Fibroblast of upper back skin (primary cell): ENCODE results near the gene PCDH7.

Experiments used
- DNase-seq: peaks from one replicate; pipeline ENCODE4 v3.0.0-alpha.2; 2013

Gene PCDH7

DNA sequence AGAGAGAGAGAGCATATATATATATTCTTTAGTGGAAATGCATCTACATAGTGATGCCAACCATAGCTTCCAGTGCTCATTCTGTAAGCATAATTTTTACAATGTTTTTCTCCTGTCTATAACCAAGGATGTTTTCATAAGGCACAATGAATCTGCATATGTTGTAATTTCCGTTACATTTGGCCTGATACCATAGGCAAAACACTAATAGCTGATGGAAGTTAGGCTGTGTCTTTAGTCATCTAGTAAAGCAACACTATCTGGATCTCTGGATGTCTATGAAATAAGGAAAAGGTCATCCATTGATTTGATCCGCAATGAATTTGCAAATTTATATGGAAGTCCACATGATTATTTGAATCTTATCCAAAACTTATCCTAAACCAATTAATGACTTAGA lies 8.1 kb downstream of the PCDH7 start:
- DNase-seq: no peak

DNA sequence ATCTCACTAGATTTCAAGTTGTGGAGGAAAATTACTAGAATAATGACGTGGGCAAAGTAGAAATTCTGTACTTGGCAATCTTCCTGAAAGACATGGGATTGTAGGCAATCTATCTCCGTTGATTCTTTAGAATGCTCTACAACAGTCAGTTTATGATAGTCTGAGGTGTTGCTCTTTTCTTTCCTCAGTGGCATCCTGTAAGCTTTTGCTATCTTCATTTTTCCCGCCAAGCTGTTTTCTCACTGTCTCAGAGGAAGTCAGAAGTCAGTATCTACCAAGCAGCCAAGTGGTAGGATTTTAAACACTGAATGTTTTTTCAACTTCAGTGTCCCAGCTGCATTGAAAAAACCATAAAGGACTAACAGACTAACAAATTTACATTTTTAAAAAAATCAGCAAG lies 23.7 kb downstream of the PCDH7 start:
- no peak for DNase-seq

DNA sequence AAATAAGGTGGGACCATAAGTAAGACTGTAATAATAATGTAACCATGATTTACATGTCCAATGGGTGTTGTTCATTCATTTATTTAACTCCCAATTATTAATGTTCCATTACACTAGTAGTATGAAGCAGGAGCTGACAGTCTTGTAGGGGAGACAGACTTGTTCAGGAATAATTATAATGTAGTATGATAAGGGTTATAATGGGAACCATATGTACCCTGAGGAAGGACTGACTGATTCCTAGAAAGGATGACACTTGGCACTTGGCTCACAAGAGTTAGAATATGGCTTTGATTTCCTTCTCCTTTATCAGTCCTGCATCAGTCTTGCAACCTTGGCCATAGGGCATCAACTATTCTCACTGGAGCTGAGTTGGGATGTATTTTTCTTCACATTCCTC lies 24.2 kb downstream of the PCDH7 start:
- no peak for DNase-seq

DNA sequence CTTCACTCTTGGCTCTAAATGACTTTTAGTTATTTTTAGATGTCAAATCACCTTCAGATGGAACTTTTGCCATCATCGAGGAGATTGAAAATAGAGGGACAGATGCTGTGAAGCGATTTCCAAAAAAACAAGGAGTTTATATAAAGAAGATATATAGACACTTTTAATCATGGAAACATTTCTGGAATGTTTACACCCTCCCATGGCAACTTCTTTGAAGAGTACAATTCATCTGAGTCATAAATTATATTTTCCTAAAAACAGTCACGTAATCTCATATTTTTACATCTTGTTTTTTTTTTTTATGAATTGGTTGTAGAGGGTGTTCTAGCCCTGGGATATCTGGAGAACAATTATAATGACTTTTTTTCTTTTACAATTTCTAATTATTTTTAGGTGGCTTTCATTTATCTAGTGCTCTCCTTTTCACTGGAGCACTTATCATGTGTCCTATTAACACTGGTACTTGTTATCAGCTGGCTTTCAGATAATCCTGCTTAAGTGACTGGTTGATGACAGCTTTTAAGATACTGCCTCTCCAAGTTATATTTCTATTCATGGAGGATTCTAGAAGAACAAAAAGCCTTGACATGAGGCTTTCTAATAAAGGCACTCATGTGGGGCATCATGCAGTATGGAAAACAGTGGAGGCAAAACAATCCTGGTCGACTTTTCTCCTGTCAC lies 24.9 kb downstream of the PCDH7 start:
- peak; percentile 49 for DNase-seq

DNA sequence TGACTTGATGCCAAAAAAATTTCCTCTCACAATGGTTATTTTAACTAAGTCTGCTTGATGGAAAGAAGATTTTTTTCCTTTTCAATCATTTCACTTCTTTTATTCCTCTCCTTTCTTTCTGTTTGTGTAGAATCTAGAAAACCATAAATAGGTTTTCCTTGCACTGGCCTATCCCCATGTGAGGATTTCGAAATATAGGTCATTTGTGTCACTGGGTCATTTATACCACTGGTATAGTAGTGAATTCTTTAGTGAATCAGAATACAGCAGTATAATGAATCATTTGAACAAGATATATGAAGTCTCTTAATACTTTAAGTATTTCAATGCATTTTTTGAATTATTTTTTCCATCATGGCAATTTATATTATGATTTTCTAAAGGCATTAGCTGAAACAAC lies 26.6 kb downstream of the PCDH7 start:
- DNase-seq: no peak

DNA sequence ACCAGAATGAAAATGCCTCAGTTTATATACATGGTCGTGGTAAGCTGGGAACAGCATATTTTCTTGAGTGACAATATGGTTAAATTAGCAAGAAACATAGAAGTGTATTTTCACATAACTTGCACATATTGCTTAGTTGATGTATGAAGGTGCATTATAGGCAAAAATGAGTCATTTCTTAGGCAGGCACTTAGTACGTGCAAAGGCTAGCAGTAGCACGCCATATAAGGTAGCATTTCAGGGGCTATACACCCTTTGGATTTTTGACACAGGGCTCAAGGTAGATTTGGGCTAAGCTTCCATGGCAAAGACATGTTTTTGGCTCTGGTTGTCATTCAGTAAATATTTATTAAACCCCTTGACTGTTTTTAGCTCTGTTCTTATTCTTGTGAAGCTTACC lies 33.1 kb downstream of the PCDH7 start:
- peak; percentile 78 for DNase-seq

DNA sequence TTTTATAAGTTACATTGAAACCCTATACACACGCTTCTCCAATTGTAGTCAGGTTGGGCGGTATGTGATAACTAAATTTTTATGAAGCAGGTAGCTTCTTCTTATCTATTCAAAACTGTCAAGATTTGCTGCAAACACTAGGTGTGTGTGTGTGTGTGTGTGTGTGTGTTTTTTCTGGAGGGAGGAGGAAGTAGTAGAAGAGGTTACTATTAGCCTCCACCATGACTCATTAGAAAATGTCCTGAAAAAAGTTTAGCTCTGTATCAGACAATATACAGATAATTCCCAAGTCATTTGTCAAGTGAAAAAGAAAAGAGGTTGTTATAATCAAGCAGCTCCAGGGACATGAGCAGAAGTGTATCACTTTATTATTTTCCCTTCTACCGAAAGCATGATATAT lies 33.9 kb downstream of the PCDH7 start:
- peak; percentile 62 for DNase-seq

DNA sequence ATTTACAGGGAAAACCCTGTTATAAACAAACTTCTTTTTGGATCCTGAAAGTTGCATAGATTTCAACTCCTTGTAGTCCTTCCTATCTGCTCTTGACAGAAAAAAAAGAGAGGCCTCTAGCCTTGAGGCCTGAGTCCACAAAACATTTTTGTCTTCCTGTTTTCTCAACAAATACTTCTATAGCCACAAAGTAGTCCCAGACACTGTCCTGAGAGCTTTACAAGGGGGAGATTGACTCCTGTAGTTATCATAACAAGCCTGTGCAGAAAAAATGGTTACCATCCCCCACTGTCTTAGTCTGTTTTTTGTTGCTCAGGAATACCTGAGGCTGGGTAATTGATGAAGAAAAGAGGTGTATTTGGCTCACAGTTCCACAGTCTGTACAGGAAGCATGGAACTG lies 35.2 kb downstream of the PCDH7 start:
- peak; percentile 51 for DNase-seq

DNA sequence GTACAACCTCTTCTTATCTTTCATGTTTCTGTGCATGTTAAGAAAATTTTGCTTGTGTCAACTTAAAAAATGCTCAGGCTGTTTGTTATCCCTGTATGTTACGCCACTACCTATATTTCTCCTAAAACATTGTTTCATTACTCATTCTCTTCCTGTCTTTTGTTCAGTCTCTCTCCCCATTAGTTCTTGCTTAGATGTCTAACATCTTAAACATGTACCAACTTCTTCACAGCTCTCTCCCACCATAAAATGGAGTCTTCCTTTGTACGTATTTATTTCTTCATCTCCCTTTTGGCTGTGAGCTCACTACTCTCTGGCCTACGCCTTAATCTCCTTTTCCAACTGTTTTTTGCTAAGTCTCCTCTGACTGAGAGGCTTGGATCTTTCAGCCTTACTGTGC lies 36.4 kb downstream of the PCDH7 start:
- peak; percentile 10 for DNase-seq

DNA sequence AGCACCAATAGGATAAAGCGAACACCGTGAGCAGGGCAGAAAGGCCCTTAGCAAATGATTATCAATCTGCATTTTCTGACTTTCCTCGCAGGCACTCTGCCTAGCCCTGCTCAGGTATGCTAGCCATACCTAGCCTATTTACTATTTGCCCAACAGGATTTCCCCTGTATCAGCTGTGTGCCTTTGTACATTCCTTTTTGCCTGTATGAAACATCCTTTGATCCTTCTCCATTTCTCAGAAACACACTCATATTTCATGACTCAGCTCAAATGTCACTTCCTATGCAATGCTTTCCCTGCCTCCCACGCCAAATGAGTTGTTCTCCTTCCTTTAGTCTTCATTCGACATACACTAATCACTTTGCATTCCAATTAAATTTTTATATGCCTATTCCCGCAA lies 37.2 kb downstream of the PCDH7 start:
- peak; percentile 89 for DNase-seq

DNA sequence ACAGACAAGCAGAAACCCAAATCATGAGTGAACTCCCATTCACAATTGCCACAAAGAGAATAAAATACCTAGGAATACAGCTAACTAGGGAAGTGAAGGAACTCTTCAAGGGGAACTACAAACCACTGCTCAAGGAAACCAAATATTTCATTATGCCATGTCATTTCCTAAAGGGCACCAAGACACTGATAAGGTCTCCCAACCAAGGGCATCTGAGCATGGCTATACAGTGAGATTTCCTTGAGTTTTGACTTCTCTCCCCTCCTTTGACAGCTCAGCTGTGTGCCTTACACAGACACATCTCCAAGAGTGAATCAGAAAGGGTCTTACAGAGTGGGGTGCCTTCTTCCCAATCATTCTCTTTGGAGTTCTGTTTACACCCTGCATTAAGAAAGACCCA lies 40.4 kb downstream of the PCDH7 start:
- DNase-seq: no peak

DNA sequence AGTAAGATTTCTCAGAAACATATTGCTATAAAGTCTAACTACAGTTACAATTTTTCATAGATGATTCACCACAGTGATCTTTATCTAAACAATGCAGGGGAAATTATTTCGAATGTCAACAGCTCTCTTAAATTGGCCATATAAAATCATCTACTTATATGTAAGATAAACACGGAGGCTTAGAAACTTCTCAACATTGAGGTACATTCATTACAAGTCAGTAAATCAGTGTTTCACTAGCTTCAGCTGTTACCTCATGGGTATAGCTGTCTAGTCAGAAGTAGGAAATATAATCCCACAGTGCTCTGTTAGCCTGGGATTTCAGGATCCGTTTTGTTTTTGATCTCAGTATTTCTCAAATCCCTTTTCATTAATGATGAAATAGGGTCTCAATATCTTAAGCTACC lies 43.2 kb downstream of the PCDH7 start:
- peak; percentile 73 for DNase-seq

DNA sequence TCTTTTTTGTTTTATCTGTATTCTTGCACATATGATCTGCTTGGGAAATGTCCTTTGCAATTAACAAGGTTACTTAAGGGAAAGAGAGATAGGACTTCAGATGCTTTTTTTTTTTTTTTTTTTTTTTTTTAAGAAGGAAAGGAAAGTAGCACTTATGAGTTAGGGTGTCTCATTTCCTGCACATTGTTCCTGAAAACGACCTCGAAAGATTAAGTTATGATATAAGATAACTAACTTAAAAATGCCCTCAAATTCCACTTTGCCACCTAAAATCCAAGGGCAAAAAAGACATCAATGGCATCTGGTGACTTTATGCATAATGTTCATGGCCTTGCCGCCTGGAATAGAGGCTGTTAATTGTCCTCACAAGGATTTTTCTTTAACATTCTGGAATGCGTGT lies 44.9 kb downstream of the PCDH7 start:
- DNase-seq: no peak

DNA sequence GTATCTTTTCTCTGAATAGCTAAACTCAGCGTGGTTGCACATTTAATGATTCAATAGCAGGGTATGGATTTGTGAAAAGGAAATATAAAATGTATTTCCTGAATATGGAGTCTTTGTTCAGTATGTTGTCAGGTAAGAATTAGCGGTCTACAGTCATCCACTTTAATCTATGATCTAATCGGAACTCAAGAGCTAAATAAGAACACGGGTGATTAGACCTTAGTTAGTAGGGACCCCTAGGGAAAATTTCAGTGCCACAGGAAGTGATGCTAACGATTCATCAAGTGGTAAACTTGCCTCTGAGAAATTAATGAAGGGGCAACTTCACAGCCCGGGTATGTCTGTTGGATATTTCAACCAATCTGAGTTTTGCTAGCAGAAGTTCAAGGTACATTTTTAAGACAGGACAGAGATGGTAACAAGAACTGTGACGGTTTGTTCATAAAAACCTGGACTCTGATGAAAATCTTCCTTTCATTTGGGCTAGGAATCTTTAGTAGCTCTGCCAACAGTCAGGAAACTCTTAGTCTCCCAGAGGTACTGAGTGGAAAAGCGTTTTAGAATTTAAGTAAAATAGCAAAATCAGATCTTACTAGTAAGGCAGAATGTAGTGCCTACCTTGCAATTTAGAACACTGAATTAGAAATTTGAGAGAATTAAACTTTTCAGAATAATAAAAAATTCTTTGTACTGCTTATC lies 47.1 kb downstream of the PCDH7 start:
- no peak for DNase-seq

DNA sequence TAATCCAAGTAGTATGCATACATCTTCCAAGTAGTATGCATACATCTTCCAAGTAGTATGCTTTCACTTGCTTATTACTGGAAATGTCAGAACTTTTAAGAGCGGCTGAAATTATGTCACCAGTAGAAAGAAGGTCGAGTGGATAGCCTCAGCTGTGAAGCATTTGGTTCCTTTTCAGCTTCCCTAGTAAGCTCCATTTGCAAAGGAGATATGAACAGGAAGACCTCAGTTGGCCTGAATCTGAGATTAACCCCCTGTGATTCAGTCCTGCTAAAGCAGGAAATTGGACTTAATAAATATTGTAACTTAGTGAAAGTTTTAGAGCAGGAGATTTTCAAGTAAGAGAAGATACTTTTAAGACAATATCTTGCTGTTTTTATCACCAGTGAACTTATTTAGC lies 48.1 kb downstream of the PCDH7 start:
- peak; percentile 5 for DNase-seq

DNA sequence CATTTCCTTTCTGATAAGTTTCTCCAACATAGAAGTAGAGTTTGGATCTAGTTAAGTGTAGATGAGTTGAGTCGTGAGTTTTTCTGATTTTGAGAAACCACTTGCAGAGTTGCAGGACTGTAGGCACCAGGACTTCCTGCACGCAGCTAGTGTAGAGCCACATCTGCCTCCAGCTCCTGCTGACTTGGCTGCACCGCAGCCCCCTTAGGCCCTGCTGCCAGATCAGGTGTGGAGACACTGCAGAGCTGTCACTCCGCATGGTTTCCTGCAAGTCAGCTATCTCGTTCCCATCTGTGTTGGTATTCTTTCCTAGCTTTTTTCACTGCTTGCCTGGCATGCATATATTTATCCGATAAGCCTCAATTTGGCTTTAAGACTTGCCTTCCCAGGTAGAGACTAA lies 48.9 kb downstream of the PCDH7 start:
- DNase-seq: no peak

DNA sequence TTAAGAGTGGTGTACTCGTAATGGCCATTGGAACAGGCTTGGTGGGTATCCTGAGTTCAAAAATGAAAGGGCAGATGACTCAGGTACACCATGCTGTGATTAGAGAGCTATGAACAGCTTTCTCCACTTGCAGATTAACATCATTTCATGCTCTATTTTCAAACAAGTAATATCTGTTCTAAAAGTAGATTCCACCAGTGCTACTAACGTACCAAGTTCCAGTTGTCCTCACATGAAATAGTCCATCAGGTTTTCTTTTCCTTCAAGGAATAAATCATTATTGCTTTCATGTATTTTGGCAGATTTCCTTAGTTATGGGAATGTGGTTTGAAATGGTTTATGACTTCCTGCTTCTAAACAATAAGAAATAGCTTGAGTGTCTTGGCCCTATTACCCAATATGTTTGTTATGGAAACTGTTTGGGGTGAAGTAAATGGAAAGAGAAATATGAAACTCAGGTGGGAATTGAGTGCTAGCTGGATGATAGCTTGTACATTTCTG lies 49.9 kb downstream of the PCDH7 start:
- DNase-seq: peak; percentile 79

DNA sequence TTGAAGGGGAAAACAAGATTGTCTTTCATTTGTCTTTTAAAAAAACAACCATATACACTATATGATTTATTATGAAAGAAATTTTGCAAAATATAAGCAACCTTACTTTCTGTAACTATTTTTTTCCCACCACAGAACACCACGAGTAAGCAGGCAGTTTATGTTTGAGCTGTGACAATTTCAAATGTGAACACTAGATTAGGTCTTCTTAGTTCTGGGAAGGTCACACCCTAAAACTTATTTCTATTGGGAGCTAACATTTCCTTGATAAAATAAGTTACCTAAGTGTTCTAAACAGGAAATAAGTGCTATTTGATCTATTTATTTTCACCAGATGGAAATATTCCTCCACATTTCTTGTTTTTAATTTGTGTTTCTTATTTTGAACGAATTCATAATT lies 50.6 kb downstream of the PCDH7 start:
- DNase-seq: no peak

DNA sequence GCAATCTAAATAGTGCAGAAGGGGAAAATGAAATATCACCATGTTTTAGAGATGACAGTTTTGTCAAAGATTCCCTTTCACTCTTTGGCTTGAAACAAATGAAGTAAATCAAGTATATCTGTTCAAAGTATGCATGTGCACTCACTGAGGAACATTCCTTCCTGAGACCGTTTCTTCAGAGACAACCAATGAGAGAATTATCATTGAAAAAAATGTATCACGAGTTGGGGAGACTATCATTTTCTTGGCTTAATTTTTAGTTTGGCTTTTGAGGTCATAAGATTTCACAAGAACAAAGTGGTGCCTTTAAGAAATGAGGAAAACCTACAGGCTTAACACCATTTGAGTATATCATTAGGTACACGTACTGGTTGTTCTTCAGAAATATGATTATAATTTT lies 56.3 kb downstream of the PCDH7 start:
- DNase-seq: peak; percentile 26

DNA sequence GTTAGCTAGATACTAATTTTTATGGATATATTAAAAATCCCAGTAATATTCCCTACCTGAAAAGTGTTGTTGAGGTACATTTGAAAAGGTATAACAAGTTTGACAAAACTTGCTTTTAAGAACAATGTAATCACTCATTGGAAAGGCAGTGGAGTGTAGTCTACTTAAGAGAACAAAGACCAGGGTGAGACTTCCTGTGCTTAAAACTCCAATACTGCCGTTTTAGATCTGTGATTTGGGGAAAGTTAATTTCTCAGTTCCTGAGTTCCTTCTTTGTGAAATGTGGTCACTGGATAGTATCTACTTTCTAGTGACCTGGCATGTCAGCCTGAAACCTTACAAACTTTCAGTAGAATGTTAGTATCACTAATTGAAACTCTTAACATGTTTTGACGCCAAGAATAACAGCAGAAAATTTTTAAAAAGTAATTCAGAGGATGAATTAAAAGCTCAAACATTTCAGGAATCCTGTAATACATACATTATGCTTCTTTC lies 56.8 kb downstream of the PCDH7 start:
- DNase-seq: no peak
